SK-N-SH treated with all-trans-retinoic acid at 6 μM for 48 hours (cell line): ENCODE results near the gene CTTNBP2NL.
"Not testable (repeated sequence)": the region's sequence is repeated elsewhere in the genome, so short reads cannot be mapped to it uniquely, and the experiment has no call there.

Experiments used
- BACH2 ChIP-seq: fragments of 250-450 bp; sonication (Bioruptor Pico); IDR thresholded peaks from 2 replicates; pipeline ENCODE4 v1.9.0; 2021; ENCODE audit warnings: mild to moderate bottlenecking, borderline replicate concordance
- GLIS3 ChIP-seq: fragments of 250-450 bp; sonication (Bioruptor Pico); IDR thresholded peaks from 2 replicates; pipeline ENCODE4 v1.5.0; 2020; ENCODE audit warnings: mild to moderate bottlenecking, moderate library complexity
- OSR1 ChIP-seq: fragments of 250-450 bp; sonication (Bioruptor Pico); IDR thresholded peaks from 2 replicates; pipeline ENCODE4 v1.8.0; 2022; ENCODE audit warnings: moderate library complexity, mild to moderate bottlenecking, inconsistent platforms
- PATZ1 ChIP-seq: fragments of 250-450 bp; sonication (Bioruptor Pico); IDR thresholded peaks from 2 replicates; pipeline ENCODE4 v1.8.0; 2020; ENCODE audit warnings: mild to moderate bottlenecking, moderate library complexity, borderline replicate concordance
- ZFP3 ChIP-seq: fragments of 250-450 bp; sonication (Bioruptor Pico); IDR thresholded peaks from 2 replicates; pipeline ENCODE4 v1.5.0; 2020; ENCODE audit warnings: mild to moderate bottlenecking, moderate library complexity

GRCh38 chr1:112470324-112470723 is 74.3 kb downstream of the CTTNBP2NL start:
- not testable (repeated sequence) for TF ChIP-seq BACH2 (CRISPR knock-in tag); GLIS3 (CRISPR knock-in tag); ZFP3; PATZ1 (CRISPR knock-in tag); OSR1 (CRISPR knock-in tag)
